HG03342 (cell line): ENCODE data around the gene C6orf89.
"Not testable (repeated sequence)": the region's sequence is repeated elsewhere in the genome, so short reads cannot be mapped to it uniquely, and the experiment has no call there.

Experiments
- ATAC-seq: cut with Tn5 transposase; IDR thresholded peaks from one replicate; pipeline ENCODE4 v1.9.1; 2021; ENCODE audit warnings: mild to moderate bottlenecking, moderate library complexity; ENCODE audit not compliant: unreplicated experiment

C6orf89 gene

GRCh38 chr6:36920049-36920448 is 34.3 kb downstream of the C6orf89 start:
- no peak for ATAC-seq

GRCh38 chr6:36920546-36920945 is 34.8 kb downstream of the C6orf89 start:
- no peak for ATAC-seq

GRCh38 chr6:36924131-36924530 is 38.4 kb downstream of the C6orf89 start:
- ATAC-seq, result no peak

- no peak for ATAC-seq
These were observed 39.1 kb downstream of the C6orf89 start for GRCh38 chr6:36924778-36925374.

GRCh38 chr6:36925809-36926208 is 40.1 kb downstream of the C6orf89 start:
- ATAC-seq, result no peak

GRCh38 chr6:36926708-36927513 is 41.2 kb downstream of the C6orf89 start:
- ATAC-seq, result no peak

GRCh38 chr6:36927691-36928546 is 42.2 kb downstream of the C6orf89 start:
- no peak for ATAC-seq

GRCh38 chr6:36928547-36928918 is 42.8 kb downstream of the C6orf89 start:
- ATAC-seq, result no peak

GRCh38 chr6:36929152-36929551 is 43.4 kb downstream of the C6orf89 start:
- ATAC-seq, result no peak

- ATAC-seq, result no peak
These were observed 43.9 kb downstream of the C6orf89 start for GRCh38 chr6:36929607-36930006.

GRCh38 chr6:36930483-36930882 is 44.7 kb downstream of the C6orf89 start:
- ATAC-seq, result no peak

- no peak for ATAC-seq
These were observed 47.4 kb downstream of the C6orf89 start for GRCh38 chr6:36933102-36933501.

- ATAC-seq, result no peak
These were observed 47.8 kb downstream of the C6orf89 start for GRCh38 chr6:36933519-36933918.

GRCh38 chr6:36934901-36935300 is 49.1 kb downstream of the C6orf89 start:
- ATAC-seq, result no peak

GRCh38 chr6:36936824-36937223 is 51.1 kb downstream of the C6orf89 start:
- no peak for ATAC-seq

GRCh38 chr6:36937896-36938295 is 52.1 kb downstream of the C6orf89 start:
- ATAC-seq, result no peak

GRCh38 chr6:36938536-36938935 is 52.8 kb downstream of the C6orf89 start:
- no peak for ATAC-seq

- not testable (repeated sequence) for ATAC-seq
These were observed 53.3 kb downstream of the C6orf89 start for GRCh38 chr6:36939005-36939404.

- no peak for ATAC-seq
These were observed 54.3 kb downstream of the C6orf89 start for GRCh38 chr6:36940027-36940426.

GRCh38 chr6:36941561-36941960 is 55.8 kb downstream of the C6orf89 start:
- not testable (repeated sequence) for ATAC-seq

- ATAC-seq, result not testable (repeated sequence)
These were observed 56.6 kb downstream of the C6orf89 start for GRCh38 chr6:36942329-36942728.

GRCh38 chr6:36944650-36945049 is 58.9 kb downstream of the C6orf89 start:
- ATAC-seq, result no peak
